Neural crest cell (in vitro differentiated cells): Measurements from ENCODE around the gene NMRK2. TPM values are rescaled to one million over a fixed set of nuclear protein-coding genes. Genes with fewer than 3 reads are reported as not detected.
"Not testable (repeated sequence)": the region's sequence is repeated elsewhere in the genome, so short reads cannot be mapped to it uniquely, and the experiment has no call there.

Source experiments
- DNase-seq: peaks from one replicate; pipeline ENCODE4 v3.0.0; 2021; ENCODE audit warnings: low read depth, mixed read lengths, low spot score
- H3K27ac Mint-ChIP-seq: one replicate; pipeline ENCODE4 v1.8.0; 2021; ENCODE audit warnings: mild to moderate bottlenecking, mixed read lengths; ENCODE audit not compliant: unreplicated experiment
- H3K27me3 Mint-ChIP-seq: 2 replicates; pipeline ENCODE4 v1.8.0; 2021; ENCODE audit warnings: low read depth, mild to moderate bottlenecking, mixed read lengths
- H3K36me3 Mint-ChIP-seq: 2 replicates; pipeline ENCODE4 v1.8.0; 2021; ENCODE audit warnings: low read depth, mild to moderate bottlenecking, mixed read lengths
- H3K4me1 Mint-ChIP-seq: 2 replicates; pipeline ENCODE4 v1.8.0; 2021; ENCODE audit warnings: mixed read lengths
- H3K4me3 Mint-ChIP-seq: one replicate; pipeline ENCODE4 v1.8.0; 2021; ENCODE audit warnings: mild to moderate bottlenecking, mixed read lengths
- H3K9me3 Mint-ChIP-seq: 2 replicates; pipeline ENCODE4 v1.8.0; 2021; ENCODE audit warnings: mixed read lengths
- CTCF ChIP-seq: fragments of 200-600 bp; sonication (generic); conservative IDR thresholded peaks from 2 replicates; pipeline ENCODE4 v1.5.0; 2021; ENCODE audit warnings: antibody characterized with exemption, mild to moderate bottlenecking
- total RNA-seq: library from RNA; stranded (reverse); gene quantifications from 2 replicates; pipeline ENCODE4 v1.2.1, GENCODE V29; 2021

The NMRK2 gene
- total RNA-seq, 1 donor from 2014 or later = not detected

- Mint-ChIP-seq H3K36me3 (no peaks in the 10 kb centered on the region), H3K4me3 (no peak overlapping the region), H3K4me1 (no peaks in the 10 kb centered on the region), H3K27me3 (no peaks in the 10 kb centered on the region), H3K9me3 (no peaks in the 10 kb centered on the region), H3K27ac (no peak overlapping the region)
- no peak for DNase-seq
- no peak for TF ChIP-seq CTCF
These were observed 17.4 kb downstream of the NMRK2 start for GRCh38 chr19:3949997-3950859.

- no peak overlapping the region for H3K27ac Mint-ChIP-seq
- DNase-seq = no peak
- no peaks in the 10 kb centered on the region for H3K4me1 Mint-ChIP-seq
- no peaks in the 10 kb centered on the region for H3K9me3 Mint-ChIP-seq
- no peak for TF ChIP-seq CTCF
- H3K36me3 Mint-ChIP-seq = no peaks in the 10 kb centered on the region
- H3K27me3 Mint-ChIP-seq = no peaks in the 10 kb centered on the region
- H3K4me3 Mint-ChIP-seq = no peak overlapping the region
These were observed 18.3 kb downstream of the NMRK2 start for GRCh38 chr19:3950871-3951861.

DNA sequence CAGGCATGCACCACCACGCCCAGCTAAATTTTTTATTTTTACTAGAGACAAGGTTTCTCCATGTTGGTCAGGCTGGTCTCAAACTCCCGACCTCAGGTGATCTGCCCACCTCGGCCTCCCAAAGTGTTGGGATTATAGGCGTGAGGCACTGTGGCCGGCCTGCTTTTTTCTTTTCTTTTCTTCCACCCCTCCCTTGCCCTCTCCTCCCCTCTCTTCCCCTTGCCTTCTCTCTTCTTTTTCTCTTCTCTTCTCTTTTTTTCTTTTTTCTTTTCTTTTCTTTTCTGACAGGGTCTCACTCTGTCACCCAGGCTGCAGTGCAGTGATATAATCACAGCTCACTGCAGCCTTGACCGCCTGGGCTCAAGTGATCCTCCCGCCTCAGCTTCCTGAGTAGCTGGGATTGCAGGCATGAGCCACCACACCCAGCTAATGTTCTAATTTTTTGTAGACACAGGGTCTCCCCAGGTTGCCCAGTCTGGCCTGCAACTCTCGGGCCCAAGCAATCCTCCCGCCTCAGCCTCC lies 19.9 kb downstream of the NMRK2 start:
- not testable (repeated sequence) for H3K36me3 Mint-ChIP-seq, H3K4me3 Mint-ChIP-seq, H3K9me3 Mint-ChIP-seq, DNase-seq, H3K27ac Mint-ChIP-seq, H3K27me3 Mint-ChIP-seq, H3K4me1 Mint-ChIP-seq

DNA sequence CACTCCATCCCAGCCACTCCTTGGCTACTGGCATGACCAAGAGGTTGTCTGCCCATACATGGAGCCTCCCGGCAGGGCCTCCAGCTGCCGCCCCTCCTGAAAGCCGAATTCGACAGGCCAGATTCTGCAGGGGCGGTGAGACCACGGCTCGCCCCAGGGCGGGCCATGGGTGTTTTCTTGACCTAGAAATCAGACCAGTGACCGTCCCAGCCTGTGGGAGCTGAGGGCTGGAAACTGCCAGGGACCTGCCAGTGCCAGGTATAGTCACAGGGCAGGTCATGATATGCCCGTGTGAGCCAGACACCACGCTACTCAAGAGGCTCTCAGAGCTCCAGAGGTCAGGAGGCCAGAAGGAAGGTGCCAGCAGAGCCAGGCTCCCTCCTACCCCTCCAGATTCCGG lies 21.2 kb downstream of the NMRK2 start:
- no peak overlapping the region for H3K27ac Mint-ChIP-seq
- no peak for TF ChIP-seq CTCF
- no peak for DNase-seq
- H3K4me3 Mint-ChIP-seq = no peak overlapping the region
- H3K9me3 Mint-ChIP-seq = no peaks in the 10 kb centered on the region
- H3K4me1 Mint-ChIP-seq = no peaks in the 10 kb centered on the region
- H3K36me3 Mint-ChIP-seq = no peaks in the 10 kb centered on the region
- H3K27me3 Mint-ChIP-seq = no peaks in the 10 kb centered on the region

- H3K27ac Mint-ChIP-seq, H3K9me3 Mint-ChIP-seq, DNase-seq, H3K27me3 Mint-ChIP-seq, H3K4me1 Mint-ChIP-seq, H3K36me3 Mint-ChIP-seq, H3K4me3 Mint-ChIP-seq: not testable (repeated sequence)
These were observed 22.4 kb downstream of the NMRK2 start for GRCh38 chr19:3955276-3955675.

GRCh38 chr19:3955688-3956087 lies 22.8 kb downstream of the NMRK2 start:
- Mint-ChIP-seq H3K9me3 (no peaks in the 10 kb centered on the region), H3K4me3 (no peak overlapping the region), H3K27ac (no peak overlapping the region), H3K27me3 (no peaks in the 10 kb centered on the region), H3K36me3 (no peaks in the 10 kb centered on the region), H3K4me1 (no peaks in the 10 kb centered on the region)
- TF ChIP-seq CTCF = no peak
- DNase-seq = no peak
